GM19397 (cell line): ENCODE data around the gene EFCAB13.
"Not testable (repeated sequence)": the region's sequence is repeated elsewhere in the genome, so short reads cannot be mapped to it uniquely, and the experiment has no call there.

ENCODE experiments used
- ATAC-seq: cut with Tn5 transposase; IDR thresholded peaks from one replicate; pipeline ENCODE4 v1.9.1; 2021; ENCODE audit warnings: mild to moderate bottlenecking, moderate library complexity; ENCODE audit not compliant: unreplicated experiment

The EFCAB13 gene

DNA sequence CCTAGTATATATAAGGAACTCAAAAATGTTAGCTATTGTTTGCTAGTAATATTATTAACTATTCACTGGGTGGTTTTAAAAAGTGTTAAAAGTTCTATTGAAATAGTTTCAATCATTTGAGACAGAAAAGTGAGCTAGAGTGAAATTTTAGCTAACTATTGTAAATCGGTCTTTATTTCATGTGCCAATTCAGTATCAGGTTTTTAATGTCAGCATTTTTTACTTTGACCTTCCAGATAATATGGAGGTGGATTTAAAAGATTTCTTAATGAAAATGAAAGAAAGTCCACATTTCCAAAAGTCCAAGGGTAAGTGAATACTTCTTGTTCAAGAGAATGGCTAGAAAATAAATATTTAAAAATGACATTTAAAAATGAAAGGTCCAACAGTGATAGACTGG, 90.9 kb downstream of the EFCAB13 start:
- no peak for ATAC-seq

- no peak for ATAC-seq
These were observed 99.9 kb downstream of the EFCAB13 start for GRCh38 chr17:47423406-47424295.

GRCh38 chr17:47425233-47425632, 101.5 kb downstream of the EFCAB13 start:
- not testable (repeated sequence) for ATAC-seq

DNA sequence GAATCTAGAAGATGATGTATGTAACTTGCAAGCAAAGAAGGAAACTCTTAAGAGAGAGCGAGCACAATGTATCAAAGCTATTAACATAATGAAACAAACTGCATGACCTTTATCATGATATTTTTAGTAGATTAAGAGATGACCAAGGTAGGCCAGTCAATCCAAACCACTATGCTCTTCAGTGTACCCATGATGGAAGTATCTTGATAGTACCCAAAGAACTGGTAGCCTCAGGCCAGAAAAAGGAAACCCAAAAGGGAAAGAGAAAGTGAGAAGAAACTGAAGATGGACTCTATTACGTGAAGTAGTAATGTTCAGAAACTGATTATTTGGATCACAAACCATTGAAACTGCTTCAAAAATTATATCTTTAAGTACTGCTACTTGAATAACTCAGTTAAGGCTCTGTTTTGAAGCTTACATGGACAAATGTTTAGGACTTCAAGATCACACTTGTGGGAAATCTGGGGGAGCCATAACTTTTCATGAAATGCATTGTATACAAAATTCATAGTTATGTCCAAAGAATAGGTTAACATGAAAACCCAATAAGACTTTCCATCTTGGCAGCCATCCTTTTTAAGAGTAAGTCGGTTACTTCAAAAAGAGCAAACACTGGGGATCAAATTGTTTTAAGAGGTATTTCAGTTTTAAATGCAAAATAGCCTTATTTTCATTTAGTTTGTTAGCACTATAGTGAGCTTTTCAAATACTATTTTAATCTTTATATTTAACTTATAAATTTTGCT, 102.3 kb downstream of the EFCAB13 start:
- not testable (repeated sequence) for ATAC-seq

- no peak for ATAC-seq
These were observed 104.2 kb downstream of the EFCAB13 start for GRCh38 chr17:47427985-47428384.

DNA sequence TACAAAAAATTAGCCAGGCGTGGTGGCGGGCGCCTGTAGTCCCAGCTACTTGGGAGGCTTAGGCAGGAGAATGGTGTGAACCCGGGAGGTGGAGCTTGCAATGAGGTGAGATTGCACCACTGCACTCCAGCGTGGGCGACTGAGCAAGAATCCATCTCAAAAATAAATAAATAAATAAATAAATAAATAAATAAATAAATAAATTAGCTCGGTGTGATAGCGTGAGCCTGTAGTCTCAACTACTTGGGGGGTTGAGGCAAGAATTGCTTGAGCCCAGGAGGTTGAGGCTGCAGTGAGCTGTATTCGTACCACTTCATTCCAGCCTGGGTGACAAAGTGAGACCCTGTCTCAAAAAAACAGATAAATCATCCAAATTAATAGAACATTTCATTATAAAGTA, 108.5 kb downstream of the EFCAB13 start:
- ATAC-seq, result not testable (repeated sequence)

DNA sequence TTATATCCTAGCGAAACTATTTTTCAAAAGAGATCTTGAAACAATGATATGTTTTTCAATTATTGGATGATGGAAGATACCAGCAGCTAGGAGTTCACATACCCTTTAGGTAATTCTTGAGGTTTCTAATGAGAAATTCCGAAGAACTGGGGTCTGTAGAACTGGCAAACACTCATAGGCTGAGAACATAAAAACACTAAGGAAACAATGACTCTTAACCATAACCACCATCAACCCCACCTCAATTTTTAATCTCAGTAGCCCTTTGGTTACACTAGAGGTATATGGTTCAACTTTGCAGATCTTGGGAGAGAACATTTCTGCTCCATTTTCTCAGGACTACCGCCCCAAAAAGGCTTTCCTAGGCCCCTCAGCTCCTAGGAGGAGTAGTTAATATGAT, 141.4 kb downstream of the EFCAB13 start:
- ATAC-seq, result no peak

DNA sequence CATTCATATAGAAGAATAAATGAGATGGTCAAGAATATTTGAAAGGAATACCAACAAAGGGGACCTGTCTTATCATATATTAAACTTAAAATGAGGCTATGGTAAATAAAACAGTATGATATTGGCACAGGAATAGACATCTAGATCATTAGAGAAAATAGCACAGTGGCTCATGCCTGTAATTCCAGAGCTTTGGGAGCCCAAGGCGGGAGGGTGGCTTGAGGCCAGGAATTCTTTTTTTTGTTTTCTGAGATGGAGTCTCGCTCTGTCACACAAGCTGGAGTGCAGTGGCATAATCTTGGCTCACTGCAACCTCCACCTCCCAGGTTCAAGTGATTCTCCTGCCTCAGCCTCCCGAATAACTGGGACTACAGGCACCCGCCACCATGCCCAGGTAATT, 143.2 kb downstream of the EFCAB13 start:
- not testable (repeated sequence) for ATAC-seq

DNA sequence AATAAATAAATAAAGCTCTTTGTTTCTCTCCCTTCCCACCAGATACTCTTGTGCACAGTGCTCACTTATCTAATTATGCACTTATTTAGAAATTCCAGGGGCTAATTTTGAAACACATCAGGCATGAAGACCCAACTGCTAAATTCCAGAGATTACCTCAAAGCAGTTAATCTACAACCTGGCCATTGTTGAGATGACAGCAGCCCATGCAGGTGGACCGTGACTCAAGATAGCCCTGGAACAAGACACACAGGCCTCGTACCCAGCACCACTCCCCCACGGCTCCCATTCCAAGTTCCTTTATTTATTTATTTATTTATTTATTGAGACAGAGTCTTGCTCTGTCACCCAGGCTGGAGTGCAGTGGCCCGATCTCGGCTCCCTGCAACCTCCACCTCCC, 147.1 kb downstream of the EFCAB13 start:
- no peak for ATAC-seq

GRCh38 chr17:47472073-47472472, 148.3 kb downstream of the EFCAB13 start:
- not testable (repeated sequence) for ATAC-seq
